Fibroblast of lung (primary cell): ENCODE results near the gene FCN2. TPM values are rescaled to one million over a fixed set of nuclear protein-coding genes. Genes with fewer than 3 reads are reported as not detected.

Experiments
- DNase-seq, 2 donors: peaks; one replicate each; pipeline versions ENCODE4 v3.0.0 to v3.0.0-alpha.2; 2010; ENCODE audit warnings: low read depth in 2 of 2
- H2AFZ ChIP-seq: 2 replicates; pipeline ENCODE4 v1.5.1; 2012; ENCODE audit warnings: low read length, control low read depth, inconsistent platforms
- H3K27ac ChIP-seq: 2 replicates; pipeline ENCODE4 v1.5.1; 2011; ENCODE audit warnings: low read length, control low read depth; ENCODE audit not compliant: insufficient read depth
- H3K27me3 ChIP-seq: 2 replicates; pipeline ENCODE4 v1.5.1; 2011; ENCODE audit warnings: mild to moderate bottlenecking, low read length; ENCODE audit not compliant: control insufficient read depth, insufficient read depth
- H3K36me3 ChIP-seq: 2 replicates; pipeline ENCODE4 v1.5.1; 2011; ENCODE audit warnings: low read length; ENCODE audit not compliant: control insufficient read depth, insufficient read depth
- H3K4me1 ChIP-seq: 2 replicates; pipeline ENCODE4 v1.5.1; 2011; ENCODE audit warnings: low read length; ENCODE audit not compliant: control insufficient read depth, insufficient read depth; ENCODE audit errors: extremely low read depth
- H3K4me2 ChIP-seq: 2 replicates; pipeline ENCODE4 v1.5.1; 2011; ENCODE audit warnings: low read length, control low read depth; ENCODE audit not compliant: insufficient read depth; ENCODE audit errors: extremely low read depth
- H3K4me3 ChIP-seq, 4 experiments: fragments of 200-600 bp in 1 of 4; sonication (generic) in 1 of 4; replicated peaks in 1 of 4; 2 replicates each; pipeline ENCODE4 v1.5.1; 2011 to 2016; ENCODE audit warnings: low read length in 4 of 4, low read depth in 3 of 4, mild to moderate bottlenecking in 3 of 4, control low read depth in 2 of 4, inconsistent platforms in 1 of 4, mixed read lengths in 1 of 4; ENCODE audit not compliant: insufficient read depth in 1 of 4; ENCODE audit errors: control extremely low read depth in 1 of 4
- H3K79me2 ChIP-seq: 2 replicates; pipeline ENCODE4 v1.5.1; 2012; ENCODE audit warnings: mild to moderate bottlenecking, low read length, inconsistent platforms; ENCODE audit not compliant: control insufficient read depth, insufficient read depth
- H3K9ac ChIP-seq: 2 replicates; pipeline ENCODE4 v1.5.1; 2011; ENCODE audit warnings: mild to moderate bottlenecking, low read length, control low read depth; ENCODE audit not compliant: insufficient read depth
- H3K9me3 ChIP-seq: 2 replicates; pipeline ENCODE4 v1.5.1; 2012; ENCODE audit warnings: low read depth, low read length; ENCODE audit not compliant: control insufficient read depth, insufficient read depth
- H4K20me1 ChIP-seq: 2 replicates; pipeline ENCODE4 v1.5.1; 2011; ENCODE audit warnings: low read length; ENCODE audit not compliant: control insufficient read depth, insufficient read depth; ENCODE audit errors: extremely low read depth
- EZH2 ChIP-seq: IDR thresholded peaks from 2 replicates; pipeline ENCODE4 v1.5.1; 2012; ENCODE audit warnings: low read length, control low read depth, mild to moderate bottlenecking; ENCODE audit errors: missing control alignments
- polyA plus RNA-seq, 2 donors: library from polyadenylated mRNA; depleted of rRNA in 1 of 2; stranded (reverse) in 1 of 2; unstranded in 1 of 2; fragments of >200 nt; gene quantifications; 2 replicates each; pipeline ENCODE4 v1.2.1, GENCODE V29; 2011 to 2012; ENCODE audit warnings: missing spikeins in 1 of 2
- total RNA-seq: library from RNA; depleted of rRNA; stranded (reverse); fragments of >200 nt; gene quantifications from 2 replicates; pipeline ENCODE4 v1.2.1, GENCODE V29; 2014
- TF ChIP-seq, protein P1 (sequence below), 2 donors: IDR thresholded peaks in 1 of 2; conservative IDR thresholded peaks in 1 of 2; 1 replicate in 1 of 2; 2 replicates in 1 of 2; pipeline ENCODE4 v1.5.1; 2011 to 2012; ENCODE audit warnings: low read length in 2 of 2, control low read depth in 1 of 2, inconsistent platforms in 1 of 2, low read depth in 1 of 2, mild to moderate bottlenecking in 1 of 2

Gene FCN2
- total and polyA plus RNA-seq, 2 donors (not counting 1 experiment from before 2014, with no cell fraction given) = not detected

DNA sequence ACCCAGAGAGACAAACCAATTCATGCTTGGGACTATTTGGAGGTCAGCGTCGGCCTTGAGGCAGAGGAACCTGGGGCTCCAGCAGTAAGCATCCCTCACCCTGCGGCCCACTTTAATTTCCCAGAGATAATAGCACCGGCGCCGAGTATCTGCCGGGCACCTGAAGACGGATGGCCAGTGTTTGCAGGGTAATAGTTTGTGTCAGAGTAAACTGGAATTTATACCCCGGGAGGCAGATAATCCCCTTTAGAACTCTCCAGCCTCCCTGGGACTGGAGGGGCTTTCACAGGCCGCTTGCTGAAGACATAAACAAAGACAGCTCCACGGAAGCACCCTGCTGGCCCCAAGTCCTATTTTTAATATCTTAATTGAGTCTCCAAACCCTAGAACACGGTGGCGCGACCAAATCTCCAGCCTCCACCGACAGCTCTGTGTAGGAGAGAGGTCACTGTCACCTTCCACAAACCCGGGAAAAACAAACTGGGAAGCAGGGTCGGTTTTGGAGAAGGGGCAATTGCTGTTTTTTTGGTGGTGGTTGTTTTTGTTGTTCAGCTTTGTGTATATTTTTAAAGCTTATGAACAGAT is 54.5 kb downstream of the FCN2 start:
- H3K9me3 ChIP-seq = no peaks in the 10 kb centered on the region
- DNase-seq = no peak
- no peaks in the 10 kb centered on the region for H3K36me3 ChIP-seq
- TF ChIP-seq EZH2 = no peak
- TF ChIP-seq, protein P1, sequence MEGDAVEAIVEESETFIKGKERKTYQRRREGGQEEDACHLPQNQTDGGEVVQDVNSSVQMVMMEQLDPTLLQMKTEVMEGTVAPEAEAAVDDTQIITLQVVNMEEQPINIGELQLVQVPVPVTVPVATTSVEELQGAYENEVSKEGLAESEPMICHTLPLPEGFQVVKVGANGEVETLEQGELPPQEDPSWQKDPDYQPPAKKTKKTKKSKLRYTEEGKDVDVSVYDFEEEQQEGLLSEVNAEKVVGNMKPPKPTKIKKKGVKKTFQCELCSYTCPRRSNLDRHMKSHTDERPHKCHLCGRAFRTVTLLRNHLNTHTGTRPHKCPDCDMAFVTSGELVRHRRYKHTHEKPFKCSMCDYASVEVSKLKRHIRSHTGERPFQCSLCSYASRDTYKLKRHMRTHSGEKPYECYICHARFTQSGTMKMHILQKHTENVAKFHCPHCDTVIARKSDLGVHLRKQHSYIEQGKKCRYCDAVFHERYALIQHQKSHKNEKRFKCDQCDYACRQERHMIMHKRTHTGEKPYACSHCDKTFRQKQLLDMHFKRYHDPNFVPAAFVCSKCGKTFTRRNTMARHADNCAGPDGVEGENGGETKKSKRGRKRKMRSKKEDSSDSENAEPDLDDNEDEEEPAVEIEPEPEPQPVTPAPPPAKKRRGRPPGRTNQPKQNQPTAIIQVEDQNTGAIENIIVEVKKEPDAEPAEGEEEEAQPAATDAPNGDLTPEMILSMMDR (conservative IDR thresholded peaks at IDR 0.05 in 1 of 2, IDR thresholded peaks at IDR 0.05 in 1 of 2; ENCODE audit: low read depth in 1 of 2, low read length in 2 of 2) = no peak
- H3K9ac ChIP-seq = no peak overlapping the region
- H2AFZ ChIP-seq = no peak overlapping the region
- no peaks in the 10 kb centered on the region for H4K20me1 ChIP-seq
- H3K27me3 ChIP-seq = no peaks in the 10 kb centered on the region
- H3K4me1 ChIP-seq = no peaks in the 10 kb centered on the region
- no peak overlapping the region for H3K4me3 ChIP-seq
- H3K27ac ChIP-seq = no peak overlapping the region
- no peaks in the 10 kb centered on the region for H3K79me2 ChIP-seq
- H3K4me2 ChIP-seq = no peak overlapping the region

DNA sequence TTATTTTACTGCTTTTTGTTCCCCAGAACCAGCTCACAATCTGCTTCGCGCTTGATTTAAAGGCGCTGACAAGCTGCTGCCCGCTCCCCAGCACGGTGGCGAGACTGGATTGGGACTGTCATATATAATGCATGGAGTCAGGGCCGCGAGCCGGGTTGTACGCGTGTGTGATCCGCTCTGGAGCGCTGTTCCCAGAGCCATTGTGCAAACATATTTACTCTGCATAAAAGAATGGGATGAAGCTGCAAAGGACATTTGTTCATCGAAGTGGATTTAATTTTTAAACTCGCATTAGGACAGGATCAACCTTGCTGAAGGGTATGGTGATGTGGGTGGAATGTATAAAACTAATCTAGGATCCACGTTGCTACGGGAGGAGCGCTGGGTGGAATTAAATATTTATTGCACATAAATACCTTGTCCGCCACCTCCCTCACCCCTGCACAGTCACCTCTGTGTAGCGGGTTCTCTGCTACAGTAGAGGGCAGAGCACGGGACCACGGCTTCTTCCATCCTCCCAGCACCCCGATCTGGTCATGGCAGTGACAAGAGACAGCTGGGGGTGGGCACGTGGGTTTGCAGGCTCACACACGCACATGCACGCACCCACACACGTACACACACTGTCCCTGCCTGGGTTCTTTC is 55.2 kb downstream of the FCN2 start:
- no peaks in the 10 kb centered on the region for H3K4me1 ChIP-seq
- H3K27me3 ChIP-seq = no peaks in the 10 kb centered on the region
- H3K79me2 ChIP-seq = no peaks in the 10 kb centered on the region
- H2AFZ ChIP-seq = no peak overlapping the region
- TF ChIP-seq, protein P1 (conservative IDR thresholded peaks at IDR 0.05 in 1 of 2, IDR thresholded peaks at IDR 0.05 in 1 of 2; ENCODE audit: low read depth in 1 of 2, low read length in 2 of 2) = no peak
- TF ChIP-seq EZH2 = no peak
- no peak overlapping the region for H3K4me2 ChIP-seq
- H3K36me3 ChIP-seq = no peaks in the 10 kb centered on the region
- no peak overlapping the region for H3K9ac ChIP-seq
- H3K27ac ChIP-seq = no peak overlapping the region
- no peaks in the 10 kb centered on the region for H3K9me3 ChIP-seq
- H3K4me3 ChIP-seq = no peak overlapping the region
- H4K20me1 ChIP-seq = no peaks in the 10 kb centered on the region
- DNase-seq = no peak

DNA sequence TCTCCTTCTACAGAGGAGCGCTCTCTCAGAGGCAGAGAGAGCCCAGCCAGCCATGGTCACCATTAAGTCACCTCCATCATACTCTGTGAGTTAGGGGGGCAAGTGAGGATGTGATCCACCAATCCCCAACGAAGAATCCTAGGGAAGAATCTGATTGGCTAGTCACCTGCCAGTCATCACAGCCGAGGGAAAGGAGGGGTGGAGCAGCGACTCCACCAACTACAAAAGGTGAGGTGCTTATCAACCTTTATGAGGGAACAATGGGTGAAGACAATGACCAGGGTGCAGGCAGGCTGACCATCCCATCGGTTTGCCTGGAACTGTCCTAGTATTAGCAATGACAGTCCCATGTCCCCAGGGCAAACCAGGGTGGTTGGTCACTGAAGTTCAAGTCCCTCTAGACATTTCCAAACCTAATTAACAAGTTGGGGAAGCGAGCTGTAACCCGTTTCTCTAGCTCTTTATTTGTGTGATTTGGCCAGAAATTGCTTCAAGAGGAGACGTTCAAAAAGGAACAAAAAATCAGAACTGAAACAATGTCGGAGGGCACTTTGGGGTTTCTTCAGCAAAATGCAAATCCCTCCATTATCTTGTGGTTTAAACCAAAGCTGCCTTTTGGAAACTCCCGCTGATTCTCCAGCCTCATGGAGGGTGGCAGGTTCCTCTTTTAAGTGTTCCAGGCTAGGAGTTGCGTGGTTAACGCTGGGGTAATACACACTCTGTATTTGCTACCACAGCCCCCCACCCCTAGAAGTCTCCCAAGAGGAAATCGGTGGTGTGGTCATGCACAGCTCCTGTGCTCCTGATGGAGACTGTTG is 55.9 kb downstream of the FCN2 start:
- Histone ChIP-seq H4K20me1 (no peaks in the 10 kb centered on the region), H2AFZ (no peak overlapping the region), H3K9me3 (no peaks in the 10 kb centered on the region), H3K27ac (no peak overlapping the region), H3K79me2 (no peaks in the 10 kb centered on the region), H3K36me3 (no peaks in the 10 kb centered on the region), H3K4me2 (no peak overlapping the region), H3K4me3 (no peak overlapping the region), H3K9ac (no peak overlapping the region), H3K27me3 (no peaks in the 10 kb centered on the region), H3K4me1 (no peaks in the 10 kb centered on the region)
- no peak for DNase-seq
- TF ChIP-seq, protein P1 (conservative IDR thresholded peaks at IDR 0.05 in 1 of 2, IDR thresholded peaks at IDR 0.05 in 1 of 2; ENCODE audit: low read depth in 1 of 2, low read length in 2 of 2) = no peak
- TF ChIP-seq EZH2 = no peak
